Astrocyte (in vitro differentiated cells and primary cell): ENCODE results near the gene RPAP2. TPM values are rescaled to one million over a fixed set of nuclear protein-coding genes. Genes with fewer than 3 reads are reported as not detected.

Experiments used
- DNase-seq: peaks from one replicate; pipeline ENCODE4 v3.0.0-alpha.2; 2010; ENCODE audit warnings: low read depth
- FAIRE-seq: peaks from 2 replicates; lab custom pipeline; 2011; peaks lifted over from hg19 to GRCh38; lab: Jason Lieb, UNC
- H2AFZ ChIP-seq: 2 replicates; pipeline ENCODE4 v1.6.0; 2012; ENCODE audit warnings: low read depth, low read length, inconsistent platforms
- H3K27ac ChIP-seq: 2 replicates; pipeline ENCODE4 v1.5.1; 2011; ENCODE audit warnings: low read depth, low read length, inconsistent platforms
- H3K27me3 ChIP-seq: 2 replicates; pipeline ENCODE4 v1.6.0; 2011; ENCODE audit warnings: low read length, inconsistent platforms; ENCODE audit not compliant: insufficient read depth
- H3K36me3 ChIP-seq: 2 replicates; pipeline ENCODE4 v1.5.1; 2011; ENCODE audit warnings: low read length, inconsistent platforms; ENCODE audit not compliant: insufficient read depth
- H3K4me1 ChIP-seq: 2 replicates; pipeline ENCODE4 v1.5.1; 2011; ENCODE audit warnings: low read length, inconsistent platforms; ENCODE audit not compliant: insufficient read depth
- H3K4me2 ChIP-seq: 2 replicates; pipeline ENCODE4 v1.6.0; 2012; ENCODE audit warnings: low read length, inconsistent platforms
- H3K4me3 ChIP-seq: 2 replicates; pipeline ENCODE4 v1.5.1; 2011; ENCODE audit warnings: low read depth, mild to moderate bottlenecking, low read length, inconsistent platforms; ENCODE audit not compliant: insufficient read depth
- H3K79me2 ChIP-seq: 2 replicates; pipeline ENCODE4 v1.6.0; 2012; ENCODE audit warnings: mild to moderate bottlenecking, low read length, inconsistent platforms; ENCODE audit not compliant: insufficient read depth
- H3K9ac ChIP-seq: 2 replicates; pipeline ENCODE4 v1.6.0; 2012; ENCODE audit warnings: mild to moderate bottlenecking, low read length, inconsistent platforms
- H3K9me3 ChIP-seq: 2 replicates; pipeline ENCODE4 v1.5.1; 2012; ENCODE audit warnings: low read depth, mild to moderate bottlenecking, low read length, inconsistent platforms; ENCODE audit not compliant: insufficient read depth
- H4K20me1 ChIP-seq: 2 replicates; pipeline ENCODE4 v1.6.0; 2012; ENCODE audit warnings: low read length, inconsistent platforms; ENCODE audit not compliant: insufficient read depth
- H3K27ac Mint-ChIP-seq: one replicate; pipeline ENCODE4 v1.8.0; 2021; ENCODE audit warnings: mild to moderate bottlenecking, mixed read lengths; ENCODE audit not compliant: unreplicated experiment
- H3K27me3 Mint-ChIP-seq: one replicate; pipeline ENCODE4 v1.8.0; 2021; ENCODE audit warnings: low read depth, mixed read lengths; ENCODE audit not compliant: unreplicated experiment
- H3K36me3 Mint-ChIP-seq: one replicate; pipeline ENCODE4 v1.8.0; 2021; ENCODE audit warnings: low read depth, mixed read lengths; ENCODE audit not compliant: unreplicated experiment
- H3K4me1 Mint-ChIP-seq: one replicate; pipeline ENCODE4 v1.8.0; 2021; ENCODE audit warnings: low read depth, mixed read lengths; ENCODE audit not compliant: unreplicated experiment
- H3K4me3 Mint-ChIP-seq: one replicate; pipeline ENCODE4 v1.8.0; 2021; ENCODE audit warnings: mild to moderate bottlenecking, moderate library complexity, mixed read lengths; ENCODE audit not compliant: unreplicated experiment
- H3K9me3 Mint-ChIP-seq: one replicate; pipeline ENCODE4 v1.8.0; 2021; ENCODE audit warnings: mild to moderate bottlenecking, mixed read lengths; ENCODE audit not compliant: unreplicated experiment
- CTCF ChIP-seq: IDR thresholded peaks from 2 replicates; pipeline ENCODE4 v1.5.1; 2011; ENCODE audit warnings: low read depth, mild to moderate bottlenecking, inconsistent platforms, low read length, moderate library complexity; ENCODE audit not compliant: insufficient read depth
- EZH2 ChIP-seq: IDR thresholded peaks from 2 replicates; pipeline ENCODE4 v1.6.1; 2012; ENCODE audit warnings: mild to moderate bottlenecking, low read length, inconsistent platforms; ENCODE audit not compliant: insufficient read depth
- total RNA-seq: library from RNA; stranded (reverse); gene quantifications from 2 replicates; pipeline ENCODE4 v1.2.1, GENCODE V29; 2021

RPAP2 gene
- total RNA-seq, 1 donor from 2014 or later = 23.0 TPM

- no peak overlapping the region for H2AFZ ChIP-seq
- H3K27ac Mint-ChIP-seq = no peak overlapping the region
- H3K79me2 ChIP-seq = no peaks in the 10 kb centered on the region
- H3K4me1 Mint-ChIP-seq = peaks cover 12% of the 10 kb centered on the region
- DNase-seq (no peak), FAIRE-seq (no peak)
- no peak overlapping the region for H3K27ac ChIP-seq
- TF ChIP-seq EZH2 (no peak), CTCF (no peak)
- no peak overlapping the region for H3K9ac ChIP-seq
- H4K20me1 ChIP-seq = no peaks in the 10 kb centered on the region
- no peaks in the 10 kb centered on the region for H3K36me3 ChIP-seq
- H3K4me1 ChIP-seq = peaks cover 5% of the 10 kb centered on the region
- H3K27me3 Mint-ChIP-seq = no peaks in the 10 kb centered on the region
- no peaks in the 10 kb centered on the region for H3K27me3 ChIP-seq
- H3K9me3 Mint-ChIP-seq = peaks cover 2% of the 10 kb centered on the region
- no peak overlapping the region for H3K4me3 ChIP-seq
- no peaks in the 10 kb centered on the region for H3K36me3 Mint-ChIP-seq
- no peak overlapping the region for H3K4me3 Mint-ChIP-seq
- no peaks in the 10 kb centered on the region for H3K9me3 ChIP-seq
- no peak overlapping the region for H3K4me2 ChIP-seq
Measured at GRCh38 chr1:92441316-92441696, 142.4 kb downstream of the RPAP2 start.

GRCh38 chr1:92441697-92442342 lies 143.0 kb downstream of the RPAP2 start:
- Histone ChIP-seq H3K4me2 (no peak overlapping the region), H3K4me3 (no peak overlapping the region), H3K27ac (no peak overlapping the region), H3K79me2 (no peaks in the 10 kb centered on the region), H3K9me3 (no peaks in the 10 kb centered on the region), H4K20me1 (no peaks in the 10 kb centered on the region), H3K36me3 (no peaks in the 10 kb centered on the region), H2AFZ (no peak overlapping the region), H3K27me3 (no peaks in the 10 kb centered on the region), H3K4me1 (peaks cover 5% of the 10 kb centered on the region), H3K9ac (no peak overlapping the region)
- DNase-seq (no peak), FAIRE-seq (no peak)
- Mint-ChIP-seq H3K27me3 (no peaks in the 10 kb centered on the region), H3K27ac (no peak overlapping the region), H3K4me3 (no peak overlapping the region), H3K4me1 (peaks cover 17% of the 10 kb centered on the region), H3K36me3 (no peaks in the 10 kb centered on the region), H3K9me3 (no peaks in the 10 kb centered on the region)
- TF ChIP-seq EZH2 = no peak
- no peak for TF ChIP-seq CTCF

- TF ChIP-seq EZH2 (no peak), CTCF (no peak)
- Histone ChIP-seq H2AFZ (peak overlapping the region; percentile 17), H3K27me3 (no peaks in the 10 kb centered on the region), H4K20me1 (no peaks in the 10 kb centered on the region), H3K36me3 (no peaks in the 10 kb centered on the region), H3K27ac (no peak overlapping the region), H3K4me3 (no peak overlapping the region), H3K9me3 (no peaks in the 10 kb centered on the region), H3K4me2 (no peak overlapping the region), H3K79me2 (no peaks in the 10 kb centered on the region), H3K4me1 (peaks cover 5% of the 10 kb centered on the region), H3K9ac (no peak overlapping the region)
- DNase-seq = no peak
- peaks cover 18% of the 10 kb centered on the region for H3K4me1 Mint-ChIP-seq
- no peak for FAIRE-seq
- no peaks in the 10 kb centered on the region for H3K9me3 Mint-ChIP-seq
- no peaks in the 10 kb centered on the region for H3K36me3 Mint-ChIP-seq
- no peaks in the 10 kb centered on the region for H3K27me3 Mint-ChIP-seq
- H3K27ac Mint-ChIP-seq = no peak overlapping the region
- H3K4me3 Mint-ChIP-seq = no peak overlapping the region
Measured at GRCh38 chr1:92442351-92442750, 143.5 kb downstream of the RPAP2 start.
